WTC11 (cell line): ENCODE measurements around the gene BHLHE23. TPM values are rescaled to one million over a fixed set of nuclear protein-coding genes. Genes with fewer than 3 reads are reported as not detected.

Experiments
- ATAC-seq: fragments of 200-7000 bp; cut with Tn5 transposase; 2 replicates; pipeline ENCODE4 v1.10.0; 2021; ENCODE audit warnings: mild to moderate bottlenecking, moderate library complexity
- CTCF ChIA-PET: fragments of 300-600 bp; sonication (Branson Sonifier 250); formaldehyde crosslinking; loops from one replicate; lab custom pipeline; 2021; ENCODE audit warnings: antibody characterized with exemption; lab: Charles Lee
- POLR2A ChIA-PET: fragments of 350-600 bp; sonication (Branson Sonifier 250); formaldehyde crosslinking; loops from one replicate; lab custom pipeline; 2021; ENCODE audit warnings: antibody characterized with exemption; lab: Charles Lee
- DNase-seq: peaks from one replicate; pipeline ENCODE4 v3.0.0; 2021; ENCODE audit warnings: low spot score
- H3K27ac Mint-ChIP-seq: 2 replicates; pipeline ENCODE4 v1.8.0; 2021; ENCODE audit warnings: mixed read lengths
- H3K27me3 Mint-ChIP-seq: 2 replicates; pipeline ENCODE4 v1.8.0; 2021; ENCODE audit warnings: low read depth, mild to moderate bottlenecking, moderate library complexity, mixed read lengths
- H3K36me3 Mint-ChIP-seq: 2 replicates; pipeline ENCODE4 v1.8.0; 2021; ENCODE audit warnings: mixed read lengths
- H3K4me1 Mint-ChIP-seq: 2 replicates; pipeline ENCODE4 v1.8.0; 2022; ENCODE audit warnings: mixed read lengths
- H3K4me3 Mint-ChIP-seq: 2 replicates; pipeline ENCODE4 v1.8.0; 2021; ENCODE audit warnings: mild to moderate bottlenecking, moderate library complexity, mixed read lengths
- H3K9me3 Mint-ChIP-seq: 2 replicates; pipeline ENCODE4 v1.8.0; 2021; ENCODE audit warnings: mixed read lengths
- CBFB ChIP-seq: sonication (generic); formaldehyde crosslinking; IDR thresholded peaks from 2 replicates; pipeline ENCODE4 v1.8.1; 2022; ENCODE audit warnings: mild to moderate bottlenecking, low read depth, missing genetic modification reagents
- FOXP1 ChIP-seq: sonication (generic); formaldehyde crosslinking; IDR thresholded peaks from 2 replicates; pipeline ENCODE4 v1.8.0; 2022; ENCODE audit warnings: missing genetic modification reagents, mild to moderate bottlenecking, moderate library complexity, borderline replicate concordance
- NFATC4 ChIP-seq: fragments of 250-450 bp; sonication (Bioruptor Pico); IDR thresholded peaks from 2 replicates; pipeline ENCODE4 v1.9.0; 2021; ENCODE audit warnings: mild to moderate bottlenecking
- NR2C2 ChIP-seq: sonication (generic); formaldehyde crosslinking; IDR thresholded peaks from 2 replicates; pipeline ENCODE4 v1.8.0; 2022; ENCODE audit warnings: mild to moderate bottlenecking, missing genetic modification reagents
- ZBTB21 ChIP-seq: sonication (generic); formaldehyde crosslinking; IDR thresholded peaks from 2 replicates; pipeline ENCODE4 v1.8.1; 2023; ENCODE audit warnings: mild to moderate bottlenecking, missing genetic modification reagents, borderline replicate concordance
- ZNF121 ChIP-seq: sonication (generic); formaldehyde crosslinking; IDR thresholded peaks from 2 replicates; pipeline ENCODE4 v1.8.0; 2023; ENCODE audit warnings: missing genetic modification reagents
- ZNF263 ChIP-seq: sonication (generic); formaldehyde crosslinking; IDR thresholded peaks from 2 replicates; pipeline ENCODE4 v1.8.1; 2022; ENCODE audit warnings: low read depth, mild to moderate bottlenecking, moderate library complexity, missing genetic modification reagents
- total RNA-seq: library from RNA; stranded (reverse); gene quantifications from 3 replicates; pipeline ENCODE4 v1.2.3, GENCODE V29; 2021
- TF ChIP-seq, protein P1 (sequence below): sonication (generic); formaldehyde crosslinking; IDR thresholded peaks from 2 replicates; pipeline ENCODE4 v1.8.1; 2023; ENCODE audit warnings: mild to moderate bottlenecking, missing genetic modification reagents
- TF ChIP-seq, protein P2 (sequence below): fragments of 250-450 bp; sonication (Bioruptor Pico); conservative IDR thresholded peaks from 2 replicates; pipeline ENCODE4 v1.9.0; 2021; ENCODE audit warnings: mild to moderate bottlenecking
- TF ChIP-seq, protein P3 (sequence below): sonication (generic); formaldehyde crosslinking; IDR thresholded peaks from 2 replicates; pipeline ENCODE4 v1.8.0; 2022; ENCODE audit warnings: mild to moderate bottlenecking, missing genetic modification reagents
- TF ChIP-seq, protein P4 (sequence below): sonication (generic); formaldehyde crosslinking; IDR thresholded peaks from 2 replicates; pipeline ENCODE4 v1.8.0; 2022; ENCODE audit warnings: mild to moderate bottlenecking, missing genetic modification reagents
- TF ChIP-seq, protein P5 (sequence below): sonication (generic); formaldehyde crosslinking; conservative IDR thresholded peaks from 2 replicates; pipeline ENCODE4 v1.8.1; 2022; ENCODE audit warnings: mild to moderate bottlenecking, missing genetic modification reagents
- TF ChIP-seq, protein P6 (sequence below): sonication (generic); formaldehyde crosslinking; IDR thresholded peaks from 2 replicates; pipeline ENCODE4 v1.8.1; 2022; ENCODE audit warnings: low read depth, missing genetic modification reagents, borderline replicate concordance
- TF ChIP-seq, protein P7 (sequence below): fragments of 250-450 bp; sonication (Bioruptor Pico); IDR thresholded peaks from 2 replicates; pipeline ENCODE4 v1.9.0; 2021; ENCODE audit warnings: mild to moderate bottlenecking, borderline replicate concordance
- TF ChIP-seq, protein P8 (sequence below): fragments of 250-450 bp; sonication (Bioruptor Pico); IDR thresholded peaks from 2 replicates; pipeline ENCODE4 v2.1.2; 2022; ENCODE audit warnings: mild to moderate bottlenecking, moderate library complexity
- TF ChIP-seq, protein P9 (sequence below): sonication (generic); formaldehyde crosslinking; IDR thresholded peaks from 2 replicates; pipeline ENCODE4 v1.8.1; 2022; ENCODE audit warnings: missing genetic modification reagents, borderline replicate concordance

Gene BHLHE23
- total RNA-seq, 1 experiment from 2014 or later = 1.3 TPM

DNA sequence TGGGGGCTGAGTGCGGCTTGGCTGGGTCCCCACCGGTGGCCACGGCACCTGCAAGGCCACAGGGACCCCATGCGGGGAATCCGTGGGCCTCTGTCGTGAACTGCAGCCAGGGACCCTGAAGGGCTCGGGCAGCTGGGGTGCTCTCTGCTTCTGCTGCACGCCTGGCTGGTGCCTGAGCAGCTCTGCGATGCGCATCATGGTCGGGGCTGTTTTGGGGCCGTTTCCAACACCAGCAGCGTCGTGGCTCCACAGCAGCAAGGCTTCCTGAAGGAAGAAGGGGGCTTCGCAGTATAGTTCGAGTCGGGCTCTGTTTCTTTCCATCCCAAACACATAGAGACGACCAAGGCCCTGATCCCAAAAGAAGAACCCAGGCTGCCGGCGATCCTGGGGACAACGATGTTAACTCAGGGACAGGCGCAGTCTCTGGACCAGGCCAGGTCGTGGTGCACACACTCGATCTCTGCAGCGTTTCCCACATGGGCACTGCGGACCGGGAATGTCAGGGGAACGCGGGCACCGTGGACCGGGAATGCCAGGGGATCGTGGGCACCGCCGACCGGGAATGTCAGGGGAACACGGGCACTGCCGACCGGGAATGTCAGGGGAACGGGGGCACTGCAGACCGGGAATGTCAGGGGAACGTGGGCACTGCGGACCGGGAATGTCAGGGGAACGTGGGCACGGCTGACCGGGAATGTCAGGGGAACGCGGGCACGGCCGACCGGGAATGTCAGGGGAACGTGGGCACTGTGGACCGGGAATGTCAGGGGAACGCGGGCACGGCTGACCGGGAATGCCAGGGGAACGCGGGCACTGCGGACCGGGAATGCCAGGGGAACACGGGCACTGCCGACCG lies 36.8 kb upstream of the BHLHE23 start:
- Mint-ChIP-seq H3K27ac (no peak overlapping the region), H3K4me3 (no peak overlapping the region), H3K9me3 (peaks cover 14% of the 10 kb centered on the region), H3K4me1 (no peaks in the 10 kb centered on the region), H3K27me3 (peaks cover 13% of the 10 kb centered on the region), H3K36me3 (0 out of 2 replicates have a peak, but pooled peaks cover 6% of the 10 kb centered on the region)
- ChIA-PET POLR2A (no interaction called here), CTCF (interaction anchor here (1.1 to 1.3 kb wide), 2 partner anchors 12 to 129 kb away, joined by 4 read pairs; no protein-coding TSS in a partner anchor)
- no peak for ATAC-seq
- TF ChIP-seq CBFB (CRISPR knock-in tag) = no peak
- TF ChIP-seq, protein P1, sequence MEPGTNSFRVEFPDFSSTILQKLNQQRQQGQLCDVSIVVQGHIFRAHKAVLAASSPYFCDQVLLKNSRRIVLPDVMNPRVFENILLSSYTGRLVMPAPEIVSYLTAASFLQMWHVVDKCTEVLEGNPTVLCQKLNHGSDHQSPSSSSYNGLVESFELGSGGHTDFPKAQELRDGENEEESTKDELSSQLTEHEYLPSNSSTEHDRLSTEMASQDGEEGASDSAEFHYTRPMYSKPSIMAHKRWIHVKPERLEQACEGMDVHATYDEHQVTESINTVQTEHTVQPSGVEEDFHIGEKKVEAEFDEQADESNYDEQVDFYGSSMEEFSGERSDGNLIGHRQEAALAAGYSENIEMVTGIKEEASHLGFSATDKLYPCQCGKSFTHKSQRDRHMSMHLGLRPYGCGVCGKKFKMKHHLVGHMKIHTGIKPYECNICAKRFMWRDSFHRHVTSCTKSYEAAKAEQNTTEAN (CRISPR knock-in tag) = no peak
- TF ChIP-seq ZBTB21 (CRISPR knock-in tag) = no peak
- no peak for TF ChIP-seq NFATC4
- no peak for TF ChIP-seq NR2C2
- no peak for TF ChIP-seq ZNF121 (CRISPR knock-in tag)
- TF ChIP-seq, protein P2, sequence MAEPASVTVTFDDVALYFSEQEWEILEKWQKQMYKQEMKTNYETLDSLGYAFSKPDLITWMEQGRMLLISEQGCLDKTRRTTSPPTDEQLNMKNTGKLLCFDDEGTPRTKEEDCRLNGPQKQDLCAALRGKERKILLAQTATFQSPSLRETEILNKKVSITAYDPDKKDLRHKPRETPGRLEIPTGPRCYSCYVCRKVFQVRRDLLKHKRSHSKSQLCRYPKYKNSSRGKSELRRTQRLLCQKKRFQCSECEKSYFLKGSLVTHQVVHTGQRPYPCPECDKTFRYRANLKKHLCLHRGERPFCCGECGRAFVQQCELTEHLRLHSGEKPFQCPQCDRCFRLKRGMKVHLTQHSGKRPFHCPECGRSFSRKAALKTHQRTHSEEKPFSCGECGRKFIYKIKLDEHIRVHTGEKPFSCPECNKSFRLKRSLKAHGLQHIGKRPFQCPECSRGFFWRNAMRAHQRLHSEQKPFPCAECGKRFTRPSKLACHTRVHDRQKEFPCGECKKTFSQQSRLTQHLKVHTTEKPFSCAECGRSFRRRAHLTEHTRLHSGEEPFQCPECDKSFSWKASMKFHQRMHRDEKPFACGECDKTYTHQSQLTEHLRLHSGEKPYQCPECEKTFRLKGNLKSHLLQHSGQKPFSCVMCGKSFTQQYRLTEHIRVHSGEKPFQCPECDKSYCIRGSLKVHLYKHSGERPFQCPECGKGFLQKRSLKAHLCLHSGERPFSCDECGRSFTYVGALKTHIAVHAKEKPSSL (CRISPR knock-in tag) = no peak
- TF ChIP-seq, protein P3, sequence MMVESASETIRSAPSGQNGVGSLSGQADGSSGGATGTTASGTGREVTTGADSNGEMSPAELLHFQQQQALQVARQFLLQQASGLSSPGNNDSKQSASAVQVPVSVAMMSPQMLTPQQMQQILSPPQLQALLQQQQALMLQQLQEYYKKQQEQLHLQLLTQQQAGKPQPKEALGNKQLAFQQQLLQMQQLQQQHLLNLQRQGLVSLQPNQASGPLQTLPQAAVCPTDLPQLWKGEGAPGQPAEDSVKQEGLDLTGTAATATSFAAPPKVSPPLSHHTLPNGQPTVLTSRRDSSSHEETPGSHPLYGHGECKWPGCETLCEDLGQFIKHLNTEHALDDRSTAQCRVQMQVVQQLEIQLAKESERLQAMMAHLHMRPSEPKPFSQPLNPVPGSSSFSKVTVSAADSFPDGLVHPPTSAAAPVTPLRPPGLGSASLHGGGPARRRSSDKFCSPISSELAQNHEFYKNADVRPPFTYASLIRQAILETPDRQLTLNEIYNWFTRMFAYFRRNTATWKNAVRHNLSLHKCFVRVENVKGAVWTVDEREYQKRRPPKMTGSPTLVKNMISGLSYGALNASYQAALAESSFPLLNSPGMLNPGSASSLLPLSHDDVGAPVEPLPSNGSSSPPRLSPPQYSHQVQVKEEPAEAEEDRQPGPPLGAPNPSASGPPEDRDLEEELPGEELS = no peak
- TF ChIP-seq, protein P4, sequence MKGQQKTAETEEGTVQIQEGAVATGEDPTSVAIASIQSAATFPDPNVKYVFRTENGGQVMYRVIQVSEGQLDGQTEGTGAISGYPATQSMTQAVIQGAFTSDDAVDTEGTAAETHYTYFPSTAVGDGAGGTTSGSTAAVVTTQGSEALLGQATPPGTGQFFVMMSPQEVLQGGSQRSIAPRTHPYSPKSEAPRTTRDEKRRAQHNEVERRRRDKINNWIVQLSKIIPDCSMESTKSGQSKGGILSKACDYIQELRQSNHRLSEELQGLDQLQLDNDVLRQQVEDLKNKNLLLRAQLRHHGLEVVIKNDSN = no peak
- TF ChIP-seq, protein P5, sequence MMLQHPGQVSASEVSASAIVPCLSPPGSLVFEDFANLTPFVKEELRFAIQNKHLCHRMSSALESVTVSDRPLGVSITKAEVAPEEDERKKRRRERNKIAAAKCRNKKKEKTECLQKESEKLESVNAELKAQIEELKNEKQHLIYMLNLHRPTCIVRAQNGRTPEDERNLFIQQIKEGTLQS (CRISPR knock-in tag) = no peak
- TF ChIP-seq FOXP1 = no peak
- TF ChIP-seq, protein P6, sequence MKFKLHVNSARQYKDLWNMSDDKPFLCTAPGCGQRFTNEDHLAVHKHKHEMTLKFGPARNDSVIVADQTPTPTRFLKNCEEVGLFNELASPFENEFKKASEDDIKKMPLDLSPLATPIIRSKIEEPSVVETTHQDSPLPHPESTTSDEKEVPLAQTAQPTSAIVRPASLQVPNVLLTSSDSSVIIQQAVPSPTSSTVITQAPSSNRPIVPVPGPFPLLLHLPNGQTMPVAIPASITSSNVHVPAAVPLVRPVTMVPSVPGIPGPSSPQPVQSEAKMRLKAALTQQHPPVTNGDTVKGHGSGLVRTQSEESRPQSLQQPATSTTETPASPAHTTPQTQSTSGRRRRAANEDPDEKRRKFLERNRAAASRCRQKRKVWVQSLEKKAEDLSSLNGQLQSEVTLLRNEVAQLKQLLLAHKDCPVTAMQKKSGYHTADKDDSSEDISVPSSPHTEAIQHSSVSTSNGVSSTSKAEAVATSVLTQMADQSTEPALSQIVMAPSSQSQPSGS = no peak
- TF ChIP-seq, all 79 proteins: peak for 0
- no peak for DNase-seq

DNA sequence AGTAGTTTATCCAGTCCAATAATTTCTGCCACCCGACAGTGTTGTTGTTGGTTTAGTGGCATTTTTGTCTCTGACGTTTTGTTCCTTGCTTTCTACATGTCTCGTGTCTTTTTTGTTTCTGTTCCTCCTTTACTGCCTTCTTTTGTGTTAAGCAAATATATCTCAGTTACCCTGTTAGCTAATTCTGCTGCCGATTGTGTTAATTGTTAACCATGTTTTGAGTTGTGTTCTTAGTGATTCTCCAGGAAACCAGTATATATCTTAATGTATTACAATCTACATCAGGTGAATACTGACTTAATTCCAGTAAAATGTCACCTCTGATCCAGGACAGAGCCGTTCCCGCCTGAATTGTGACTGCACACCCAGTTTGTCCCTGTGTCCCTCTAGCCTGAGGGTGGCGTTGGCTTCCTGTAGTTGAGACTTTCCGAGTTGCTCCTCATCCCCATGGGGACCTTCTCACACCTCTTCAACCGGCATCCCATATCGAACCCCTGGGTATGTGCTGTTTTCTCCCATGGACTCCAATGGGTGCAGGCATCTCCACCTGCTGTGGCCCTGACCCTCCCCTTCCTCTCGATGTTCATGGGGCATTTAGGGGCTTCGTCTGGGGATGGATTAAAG lies 35.8 kb upstream of the BHLHE23 start:
- Mint-ChIP-seq H3K27me3 (peaks cover 5% of the 10 kb centered on the region), H3K4me3 (no peak overlapping the region), H3K36me3 (0 out of 2 replicates have a peak, but pooled peaks cover under 1% of the 10 kb centered on the region), H3K4me1 (peaks cover 5% of the 10 kb centered on the region), H3K9me3 (peaks cover 5% of the 10 kb centered on the region), H3K27ac (no peak overlapping the region)
- DNase-seq (no peak), ATAC-seq (no peak)
- CTCF ChIA-PET = no interaction called here
- POLR2A ChIA-PET = no interaction called here
- TF ChIP-seq, protein P7, sequence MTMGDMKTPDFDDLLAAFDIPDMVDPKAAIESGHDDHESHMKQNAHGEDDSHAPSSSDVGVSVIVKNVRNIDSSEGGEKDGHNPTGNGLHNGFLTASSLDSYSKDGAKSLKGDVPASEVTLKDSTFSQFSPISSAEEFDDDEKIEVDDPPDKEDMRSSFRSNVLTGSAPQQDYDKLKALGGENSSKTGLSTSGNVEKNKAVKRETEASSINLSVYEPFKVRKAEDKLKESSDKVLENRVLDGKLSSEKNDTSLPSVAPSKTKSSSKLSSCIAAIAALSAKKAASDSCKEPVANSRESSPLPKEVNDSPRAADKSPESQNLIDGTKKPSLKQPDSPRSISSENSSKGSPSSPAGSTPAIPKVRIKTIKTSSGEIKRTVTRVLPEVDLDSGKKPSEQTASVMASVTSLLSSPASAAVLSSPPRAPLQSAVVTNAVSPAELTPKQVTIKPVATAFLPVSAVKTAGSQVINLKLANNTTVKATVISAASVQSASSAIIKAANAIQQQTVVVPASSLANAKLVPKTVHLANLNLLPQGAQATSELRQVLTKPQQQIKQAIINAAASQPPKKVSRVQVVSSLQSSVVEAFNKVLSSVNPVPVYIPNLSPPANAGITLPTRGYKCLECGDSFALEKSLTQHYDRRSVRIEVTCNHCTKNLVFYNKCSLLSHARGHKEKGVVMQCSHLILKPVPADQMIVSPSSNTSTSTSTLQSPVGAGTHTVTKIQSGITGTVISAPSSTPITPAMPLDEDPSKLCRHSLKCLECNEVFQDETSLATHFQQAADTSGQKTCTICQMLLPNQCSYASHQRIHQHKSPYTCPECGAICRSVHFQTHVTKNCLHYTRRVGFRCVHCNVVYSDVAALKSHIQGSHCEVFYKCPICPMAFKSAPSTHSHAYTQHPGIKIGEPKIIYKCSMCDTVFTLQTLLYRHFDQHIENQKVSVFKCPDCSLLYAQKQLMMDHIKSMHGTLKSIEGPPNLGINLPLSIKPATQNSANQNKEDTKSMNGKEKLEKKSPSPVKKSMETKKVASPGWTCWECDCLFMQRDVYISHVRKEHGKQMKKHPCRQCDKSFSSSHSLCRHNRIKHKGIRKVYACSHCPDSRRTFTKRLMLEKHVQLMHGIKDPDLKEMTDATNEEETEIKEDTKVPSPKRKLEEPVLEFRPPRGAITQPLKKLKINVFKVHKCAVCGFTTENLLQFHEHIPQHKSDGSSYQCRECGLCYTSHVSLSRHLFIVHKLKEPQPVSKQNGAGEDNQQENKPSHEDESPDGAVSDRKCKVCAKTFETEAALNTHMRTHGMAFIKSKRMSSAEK (CRISPR knock-in tag) = no peak
- TF ChIP-seq, protein P8, sequence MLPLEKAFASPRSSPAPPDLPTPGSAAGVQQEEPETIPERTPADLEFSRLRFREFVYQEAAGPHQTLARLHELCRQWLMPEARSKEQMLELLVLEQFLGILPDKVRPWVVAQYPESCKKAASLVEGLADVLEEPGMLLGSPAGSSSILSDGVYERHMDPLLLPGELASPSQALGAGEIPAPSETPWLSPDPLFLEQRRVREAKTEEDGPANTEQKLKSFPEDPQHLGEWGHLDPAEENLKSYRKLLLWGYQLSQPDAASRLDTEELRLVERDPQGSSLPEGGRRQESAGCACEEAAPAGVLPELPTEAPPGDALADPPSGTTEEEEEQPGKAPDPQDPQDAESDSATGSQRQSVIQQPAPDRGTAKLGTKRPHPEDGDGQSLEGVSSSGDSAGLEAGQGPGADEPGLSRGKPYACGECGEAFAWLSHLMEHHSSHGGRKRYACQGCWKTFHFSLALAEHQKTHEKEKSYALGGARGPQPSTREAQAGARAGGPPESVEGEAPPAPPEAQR (CRISPR knock-in tag) = no peak
- TF ChIP-seq, protein P9, sequence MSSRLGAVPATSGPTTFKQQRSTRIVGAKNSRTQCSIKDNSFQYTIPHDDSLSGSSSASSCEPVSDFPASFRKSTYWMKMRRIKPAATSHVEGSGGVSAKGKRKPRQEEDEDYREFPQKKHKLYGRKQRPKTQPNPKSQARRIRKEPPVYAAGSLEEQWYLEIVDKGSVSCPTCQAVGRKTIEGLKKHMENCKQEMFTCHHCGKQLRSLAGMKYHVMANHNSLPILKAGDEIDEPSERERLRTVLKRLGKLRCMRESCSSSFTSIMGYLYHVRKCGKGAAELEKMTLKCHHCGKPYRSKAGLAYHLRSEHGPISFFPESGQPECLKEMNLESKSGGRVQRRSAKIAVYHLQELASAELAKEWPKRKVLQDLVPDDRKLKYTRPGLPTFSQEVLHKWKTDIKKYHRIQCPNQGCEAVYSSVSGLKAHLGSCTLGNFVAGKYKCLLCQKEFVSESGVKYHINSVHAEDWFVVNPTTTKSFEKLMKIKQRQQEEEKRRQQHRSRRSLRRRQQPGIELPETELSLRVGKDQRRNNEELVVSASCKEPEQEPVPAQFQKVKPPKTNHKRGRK = no peak
- TF ChIP-seq ZNF263 (CRISPR knock-in tag) = no peak
